ENCODE results near the gene DGKD.

The DGKD gene

GRCh38 chr2:233460726-233461441 is 106.6 kb downstream of the DGKD start:
- no peak for DNase-seq (ENCODE audit: low read depth in 2 of 2)

GRCh38 chr2:233461481-233461891 is 107.2 kb downstream of the DGKD start:
- no peak for DNase-seq (ENCODE audit: low read depth in 2 of 2)

- no peak for DNase-seq (ENCODE audit: low read depth in 2 of 2)
Measured at GRCh38 chr2:233462202-233462785, 108.0 kb downstream of the DGKD start.

GRCh38 chr2:233462826-233463470 is 108.7 kb downstream of the DGKD start:
- DNase-seq (ENCODE audit: low read depth in 2 of 2): no peak

GRCh38 chr2:233463586-233463985 is 109.3 kb downstream of the DGKD start:
- DNase-seq (ENCODE audit: low read depth in 2 of 2): no peak

GRCh38 chr2:233464056-233464455 is 109.8 kb downstream of the DGKD start:
- DNase-seq (ENCODE audit: low read depth in 2 of 2): no peak

GRCh38 chr2:233464531-233465240 is 110.4 kb downstream of the DGKD start:
- DNase-seq (ENCODE audit: low read depth in 2 of 2): no peak

GRCh38 chr2:233466991-233467603 is 112.8 kb downstream of the DGKD start:
- no peak for DNase-seq (ENCODE audit: low read depth in 2 of 2)

- DNase-seq (ENCODE audit: low read depth in 2 of 2): no peak
Measured at GRCh38 chr2:233468047-233468740, 113.9 kb downstream of the DGKD start.

- no peak for DNase-seq (ENCODE audit: low read depth in 2 of 2)
Measured at GRCh38 chr2:233468741-233469110, 114.4 kb downstream of the DGKD start.

- no peak for DNase-seq (ENCODE audit: low read depth in 2 of 2)
Measured at GRCh38 chr2:233469261-233470010, 115.1 kb downstream of the DGKD start.

- no peak for DNase-seq (ENCODE audit: low read depth in 2 of 2)
Measured at GRCh38 chr2:233470011-233470687, 115.9 kb downstream of the DGKD start.

- DNase-seq (ENCODE audit: low read depth in 2 of 2): no peak
Measured at GRCh38 chr2:233470839-233471238, 116.5 kb downstream of the DGKD start.

GRCh38 chr2:233471291-233472035 is 117.2 kb downstream of the DGKD start:
- DNase-seq (ENCODE audit: low read depth in 2 of 2): no peak

- no peak for DNase-seq (ENCODE audit: low read depth in 2 of 2)
Measured at GRCh38 chr2:233473386-233473791, 119.1 kb downstream of the DGKD start.

- no peak for DNase-seq (ENCODE audit: low read depth in 2 of 2)
Measured at GRCh38 chr2:233473878-233474277, 119.6 kb downstream of the DGKD start.

GRCh38 chr2:233474308-233475160 is 120.2 kb downstream of the DGKD start:
- DNase-seq (ENCODE audit: low read depth in 2 of 2): no peak

GRCh38 chr2:233476063-233476410 is 121.7 kb downstream of the DGKD start:
- DNase-seq (ENCODE audit: low read depth in 2 of 2): no peak
